GM19468 (cell line): ENCODE results near the gene ATP7B.
"Not testable (repeated sequence)": the region's sequence is repeated elsewhere in the genome, so short reads cannot be mapped to it uniquely, and the experiment has no call there.

Source experiments
- ATAC-seq: cut with Tn5 transposase; IDR thresholded peaks from one replicate; pipeline ENCODE4 v1.9.1; 2021; ENCODE audit warnings: mild to moderate bottlenecking, moderate library complexity, moderate number of reproducible peaks; ENCODE audit not compliant: unreplicated experiment; ENCODE audit errors: extremely low read depth

ATP7B gene

DNA sequence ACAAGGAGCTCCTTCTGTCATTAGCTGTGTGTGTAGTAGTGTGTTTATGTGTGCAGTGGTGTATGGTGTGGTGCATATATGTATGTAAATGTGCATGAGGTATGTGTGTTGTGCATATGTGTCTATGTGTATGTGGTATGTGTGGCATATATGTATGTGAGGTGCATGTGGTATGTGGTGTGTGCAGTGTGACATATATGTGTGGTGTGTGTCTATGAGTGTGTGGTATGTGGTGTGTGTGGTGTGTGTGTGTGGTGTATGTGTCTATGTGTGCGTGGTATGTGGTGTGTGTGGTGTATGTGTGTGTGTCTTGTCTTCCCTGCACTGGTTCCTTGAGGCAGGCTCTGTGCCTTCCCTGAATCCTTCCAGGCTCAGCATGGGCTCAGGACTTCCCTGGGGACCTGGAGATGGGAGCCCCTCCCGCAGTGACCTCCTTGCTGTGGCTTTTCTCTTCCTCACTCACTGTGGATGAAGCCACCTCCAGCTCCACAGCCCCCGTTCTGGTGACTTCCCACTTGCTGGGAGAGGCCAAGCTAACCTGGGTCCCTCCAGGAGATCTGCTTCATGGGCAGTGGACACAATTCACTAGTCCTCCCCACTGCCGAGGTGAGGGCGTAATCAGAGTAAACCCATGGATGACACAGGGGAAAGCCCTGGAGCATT lies 85.3 kb downstream of the ATP7B start:
- ATAC-seq: no peak

DNA sequence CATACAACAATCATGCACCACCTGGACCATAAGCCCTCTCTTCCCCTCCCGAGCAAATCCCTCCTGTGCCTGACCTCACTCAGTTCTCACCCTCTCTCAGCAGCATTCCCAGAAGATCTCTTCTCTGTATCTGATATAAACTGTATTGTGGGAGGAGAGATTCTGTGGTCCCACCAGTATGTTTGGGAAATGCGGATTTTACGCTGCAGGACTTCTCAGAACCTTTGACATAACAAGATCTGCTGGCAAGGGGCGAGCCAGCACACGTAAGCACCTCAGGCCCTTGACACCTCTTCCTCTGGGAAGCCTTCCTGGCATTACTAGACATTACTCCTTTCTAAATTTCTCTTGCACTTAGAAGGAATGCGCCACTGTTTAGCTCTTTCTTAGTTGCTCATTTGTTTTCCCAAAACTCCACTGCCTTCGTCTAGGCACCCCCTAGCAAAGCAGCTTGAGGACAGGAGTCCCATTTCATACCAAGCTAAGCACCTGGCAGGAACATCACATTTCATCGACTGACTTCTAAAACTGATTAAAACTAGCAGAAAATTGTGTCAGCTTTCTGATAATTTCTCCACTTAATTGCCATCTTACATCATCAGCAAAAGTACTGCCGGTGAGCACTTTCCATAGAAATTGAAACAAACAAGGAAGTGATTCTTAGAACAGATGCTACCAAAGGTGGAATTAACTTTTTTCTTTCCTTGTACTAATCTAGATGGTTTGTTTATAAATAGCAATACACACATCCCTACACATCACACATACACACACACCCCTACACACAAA lies 86.3 kb downstream of the ATP7B start:
- no peak for ATAC-seq

DNA sequence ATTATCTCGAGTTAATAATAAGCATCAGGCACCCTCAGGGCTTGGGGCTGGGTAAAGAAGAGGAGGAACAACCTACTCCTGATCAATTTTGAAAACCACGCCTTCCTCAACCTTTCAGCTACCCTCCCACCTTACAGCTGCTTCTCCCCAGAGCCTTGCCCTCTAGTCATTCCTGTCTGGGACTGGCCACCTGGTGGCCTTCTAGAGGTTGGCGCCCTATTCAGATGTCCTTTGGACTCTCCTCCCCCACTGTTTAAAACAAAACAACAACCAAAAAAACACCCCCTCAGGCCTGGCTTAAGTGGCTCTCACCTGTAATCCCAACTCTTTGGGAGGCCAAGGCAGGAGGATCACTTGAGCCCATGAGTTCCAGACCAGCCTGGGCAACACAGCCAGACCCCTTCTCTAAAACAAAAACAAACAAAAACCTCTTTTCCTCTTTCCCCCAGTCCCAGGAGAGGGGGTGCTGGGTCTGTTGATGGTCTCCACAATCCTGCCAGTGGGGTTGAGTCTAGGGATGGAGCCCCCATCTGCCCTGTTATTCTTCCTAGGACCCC lies 87.2 kb downstream of the ATP7B start:
- ATAC-seq: no peak

DNA sequence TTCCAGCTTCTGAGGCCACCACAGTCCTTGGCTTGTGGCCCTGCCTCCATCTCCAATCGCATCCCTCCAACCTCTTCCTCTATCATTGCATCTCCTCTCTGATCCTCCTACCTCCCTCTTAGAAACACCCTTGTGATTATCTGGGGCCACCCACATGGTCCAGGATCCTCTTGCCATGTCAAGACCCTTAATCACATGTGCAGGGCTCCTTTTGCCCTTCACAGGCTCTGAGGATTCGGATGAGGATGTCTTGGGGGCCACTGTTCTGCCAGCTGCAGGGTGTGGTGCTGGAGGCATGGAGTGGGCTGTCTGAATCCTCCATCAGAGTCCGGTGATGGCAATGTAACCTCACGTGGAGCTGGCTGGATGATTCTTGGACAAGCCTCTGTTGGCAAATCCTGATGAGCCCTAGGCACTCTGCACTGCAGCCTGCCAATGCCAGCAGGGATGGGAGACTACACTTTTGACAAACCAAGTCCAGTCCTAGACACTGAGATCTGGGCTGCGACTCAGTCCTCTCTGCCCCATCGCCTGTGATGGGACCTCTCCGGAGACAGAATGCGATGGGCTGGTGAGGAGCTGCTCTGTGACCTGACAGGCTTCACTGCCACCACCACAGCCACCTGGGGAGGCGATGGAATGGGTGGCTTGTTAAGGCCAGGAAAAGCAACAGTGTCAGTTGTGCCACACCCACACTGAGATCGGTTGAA lies 88.3 kb downstream of the ATP7B start:
- ATAC-seq: no peak

DNA sequence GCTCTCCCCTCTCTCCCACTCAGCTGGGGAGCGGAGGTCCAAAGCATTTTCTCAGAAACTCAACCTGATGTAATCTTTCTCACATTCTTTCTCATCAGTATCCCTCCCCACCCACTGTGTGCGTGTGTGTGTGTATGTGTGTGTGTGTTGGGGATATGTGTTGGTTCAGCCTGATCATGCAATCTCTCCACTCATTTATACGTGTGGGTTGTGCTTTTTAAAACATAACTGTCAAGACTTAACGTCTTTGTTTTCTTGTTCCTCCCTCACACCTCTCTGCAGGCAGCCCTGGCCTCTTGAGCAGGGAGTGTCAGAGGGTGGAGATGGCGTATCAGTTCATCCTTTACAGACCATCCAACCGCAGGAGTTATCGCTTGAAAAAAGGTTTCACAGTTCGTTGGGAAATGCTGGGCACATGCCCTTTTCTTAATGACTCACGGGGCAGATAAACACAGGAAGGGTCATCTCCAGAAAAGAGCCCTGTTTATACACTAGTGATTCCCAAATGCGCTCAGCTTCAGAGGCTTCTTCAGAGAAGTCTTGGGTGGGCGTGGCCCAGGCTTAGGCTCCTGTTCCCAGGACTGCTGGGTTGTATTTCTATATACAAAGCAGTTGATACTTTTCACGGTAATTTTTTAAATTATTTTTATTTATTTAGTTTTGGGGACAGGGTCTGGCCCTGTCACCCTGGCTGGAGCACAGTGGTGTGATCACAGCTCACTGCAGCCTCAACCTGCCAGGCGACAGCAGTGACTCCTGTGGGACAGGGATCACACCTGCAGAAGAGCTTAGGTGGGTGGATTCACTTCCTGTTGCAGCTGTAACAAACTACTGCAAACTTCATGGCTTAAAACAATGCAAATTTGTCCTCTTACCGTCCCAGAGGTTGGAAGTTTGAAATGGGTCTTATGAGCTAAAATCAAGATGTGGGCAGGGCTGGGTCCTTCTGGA lies 89.2 kb downstream of the ATP7B start:
- no peak for ATAC-seq

DNA sequence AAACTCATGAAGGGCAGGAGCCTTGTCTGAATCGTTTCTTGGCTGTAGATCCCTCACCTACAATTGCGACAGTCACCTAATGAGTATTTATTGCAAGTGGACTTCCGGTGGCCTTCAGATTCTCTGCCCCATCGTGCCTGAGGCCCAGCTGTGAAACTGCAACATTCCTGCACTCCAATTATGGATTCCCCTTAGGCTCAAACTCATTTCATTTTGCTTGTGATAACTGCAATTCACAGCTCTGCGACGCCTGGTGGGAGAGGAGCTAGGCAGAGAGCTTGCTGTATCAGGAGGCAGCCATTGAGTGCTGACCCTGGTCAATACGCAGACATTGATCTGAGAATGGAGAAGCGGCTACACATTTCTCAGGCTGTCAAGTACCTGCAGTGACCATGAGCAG lies 90.5 kb downstream of the ATP7B start:
- ATAC-seq: no peak

DNA sequence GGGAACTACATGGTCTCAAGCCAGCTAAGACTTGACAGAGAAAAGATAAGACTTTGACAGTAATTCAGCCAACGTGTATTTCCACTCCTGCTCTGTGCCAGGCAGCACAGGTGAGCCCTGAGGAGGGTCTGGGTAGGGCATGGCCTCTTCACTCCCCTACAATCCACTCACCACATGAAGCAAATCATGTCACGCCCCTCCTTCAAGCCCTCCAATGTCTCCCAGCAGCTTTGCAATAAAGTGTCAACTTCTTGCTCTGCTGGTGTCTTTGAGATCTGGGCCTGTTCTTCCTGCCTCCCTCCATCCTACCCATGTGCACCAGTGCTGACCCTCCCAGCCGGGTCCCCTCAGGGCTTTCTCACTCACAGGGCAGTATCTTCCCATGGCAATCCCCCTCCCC lies 91.0 kb downstream of the ATP7B start:
- ATAC-seq: no peak

DNA sequence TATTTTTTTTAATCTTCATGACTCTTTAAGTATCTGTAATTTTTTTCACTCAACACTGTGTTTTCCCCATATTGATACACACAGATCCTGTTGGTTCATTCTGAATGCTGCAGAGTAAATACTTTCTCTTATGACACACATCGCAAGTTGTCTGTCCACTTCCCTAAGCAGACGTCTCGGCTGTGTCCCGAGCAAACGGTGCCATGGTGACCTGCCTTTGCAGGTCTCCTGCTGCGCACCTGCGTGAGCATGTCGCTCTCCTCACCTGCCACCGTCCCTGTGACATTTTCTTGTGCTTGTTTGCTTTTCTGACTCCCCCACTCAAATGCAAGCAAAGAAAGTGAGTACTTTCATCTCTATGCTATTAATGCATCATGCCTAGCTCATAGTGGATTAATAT lies 91.7 kb downstream of the ATP7B start:
- ATAC-seq: no peak

DNA sequence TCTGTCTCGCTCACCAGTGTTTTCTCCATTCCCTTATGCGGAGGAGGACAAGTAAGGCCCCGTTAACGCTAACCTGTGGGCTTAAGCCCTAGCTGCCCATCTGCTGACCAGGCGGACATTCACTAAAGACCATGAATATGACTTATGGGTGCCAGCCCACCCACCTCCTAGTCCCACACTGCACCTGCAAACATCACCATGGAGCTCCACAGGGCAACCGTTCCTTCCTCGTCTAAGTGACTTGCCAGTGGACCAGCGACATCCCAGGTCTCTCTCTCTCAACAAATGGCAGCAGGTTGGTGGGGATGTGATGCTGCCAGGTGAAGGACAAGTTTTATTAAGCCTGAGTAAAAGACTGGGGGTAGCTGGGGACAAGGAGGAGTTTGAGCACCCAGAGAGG lies 94.3 kb downstream of the ATP7B start:
- ATAC-seq: no peak

DNA sequence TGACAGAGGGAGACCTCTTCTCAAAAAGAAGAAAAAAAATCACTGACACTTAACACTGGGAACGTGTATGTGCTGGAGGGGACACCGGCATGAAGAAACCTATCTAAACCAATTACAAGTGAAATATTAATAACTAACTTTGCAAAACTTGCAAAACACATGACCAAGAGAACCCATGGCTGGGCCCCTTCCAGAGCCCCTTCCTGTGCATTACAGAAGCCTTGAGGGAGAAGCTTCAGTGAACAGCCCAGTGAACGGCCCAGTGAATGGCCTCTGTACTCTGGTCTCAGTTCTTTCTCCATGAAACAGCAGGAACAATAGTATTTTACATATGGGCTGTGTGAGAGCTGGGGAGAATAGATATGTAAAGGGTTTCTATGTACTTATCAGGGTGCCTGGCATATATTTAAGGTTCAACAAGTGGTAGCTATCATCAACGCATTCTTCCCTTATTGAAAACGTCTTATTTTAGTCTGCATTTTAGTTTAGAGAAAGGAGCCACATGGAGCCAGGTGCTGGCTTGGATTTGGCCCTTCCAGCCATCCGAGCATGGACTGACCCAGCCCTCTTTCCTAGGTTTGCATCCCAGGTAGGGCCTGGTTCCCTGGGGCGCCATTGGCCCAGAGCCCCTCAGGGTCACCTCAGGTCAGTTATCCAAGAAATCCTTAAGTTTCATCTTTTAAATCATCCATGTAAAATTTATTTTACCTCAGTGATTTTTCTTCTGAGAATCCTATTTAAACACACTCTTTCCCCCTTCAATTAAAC lies 95.0 kb downstream of the ATP7B start:
- ATAC-seq: no peak

DNA sequence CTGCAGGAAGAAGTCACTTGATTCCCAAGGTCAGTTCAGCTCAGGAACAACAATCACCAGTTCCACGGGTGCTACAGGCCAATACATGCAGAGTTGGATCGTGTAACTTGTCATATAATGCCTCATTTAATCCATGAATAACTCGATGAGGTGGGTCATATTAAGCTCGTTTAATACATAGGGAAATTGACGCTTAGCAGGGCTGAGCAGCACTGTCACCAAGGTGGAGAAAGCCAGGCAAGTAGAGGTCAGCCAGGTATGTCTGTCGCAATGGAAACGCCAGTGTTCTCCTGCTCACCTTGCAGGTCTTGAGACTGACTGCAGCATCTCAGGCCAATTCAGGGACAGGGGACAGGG lies 97.1 kb downstream of the ATP7B start:
- no peak for ATAC-seq

DNA sequence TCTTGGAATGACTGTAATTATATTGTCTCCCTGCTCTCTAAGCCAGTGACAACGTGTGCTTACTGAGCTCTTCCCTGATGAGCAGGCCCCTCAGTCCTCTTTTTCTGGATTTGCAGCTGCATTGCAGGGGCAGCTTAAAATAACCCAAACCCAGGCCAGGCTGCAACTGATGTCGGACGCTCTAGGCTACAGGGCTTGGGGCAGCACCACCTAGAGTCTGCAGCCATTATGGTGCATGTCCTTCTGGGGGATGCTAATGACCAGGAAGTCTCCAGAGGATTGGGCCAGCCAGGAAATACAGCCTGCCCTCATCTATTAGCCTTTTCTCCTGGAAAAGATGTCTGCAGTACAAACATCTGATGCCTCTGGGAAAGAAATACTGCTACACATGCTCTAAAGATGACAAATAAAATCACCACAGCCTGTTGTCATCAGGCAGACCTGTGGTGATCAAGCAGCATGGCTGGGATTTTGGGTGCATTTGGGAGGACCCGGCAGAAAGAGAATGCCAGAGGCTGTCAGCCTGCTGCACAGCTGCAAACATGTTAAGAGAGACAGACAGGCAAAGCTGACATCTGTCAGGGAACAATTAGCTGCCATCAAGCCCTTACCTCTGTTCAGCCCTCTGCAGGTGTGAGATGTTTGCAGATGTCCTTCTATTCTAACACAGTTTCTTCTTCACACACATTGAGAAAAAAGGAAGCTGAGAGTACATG lies 97.7 kb downstream of the ATP7B start:
- no peak for ATAC-seq

DNA sequence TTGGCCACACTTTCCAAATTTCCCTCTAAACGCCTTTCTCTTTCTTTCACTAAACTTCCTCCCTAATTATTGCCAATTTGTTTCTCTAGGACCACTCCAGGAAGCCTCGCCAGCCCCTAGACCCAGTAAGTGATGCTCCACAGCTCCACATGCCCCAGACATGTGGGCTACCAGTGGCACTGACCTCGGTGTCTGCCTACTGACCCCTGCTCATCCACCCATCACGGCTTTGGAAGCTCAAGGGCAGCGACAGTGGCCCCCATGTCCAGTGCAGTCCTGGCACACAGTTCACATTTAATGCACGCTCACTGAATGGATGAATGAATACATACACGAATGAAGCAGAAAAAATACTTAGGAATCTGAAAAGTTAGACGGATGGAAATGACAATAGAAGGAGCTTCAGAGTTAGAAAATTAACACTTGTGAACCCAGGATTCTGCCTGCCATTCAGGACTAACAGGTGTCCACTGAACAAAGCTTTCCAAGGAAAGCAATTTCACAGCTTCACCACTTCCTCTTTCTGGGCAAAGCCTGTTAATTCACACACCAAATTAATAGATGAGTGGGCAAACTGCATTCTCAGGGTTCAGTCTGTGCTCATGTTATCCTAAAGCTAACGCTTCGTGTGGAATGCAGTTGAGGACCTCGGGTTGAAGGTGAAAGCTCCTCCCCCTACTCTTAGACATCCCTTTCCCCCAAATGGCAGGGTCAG lies 98.6 kb downstream of the ATP7B start:
- no peak for ATAC-seq

DNA sequence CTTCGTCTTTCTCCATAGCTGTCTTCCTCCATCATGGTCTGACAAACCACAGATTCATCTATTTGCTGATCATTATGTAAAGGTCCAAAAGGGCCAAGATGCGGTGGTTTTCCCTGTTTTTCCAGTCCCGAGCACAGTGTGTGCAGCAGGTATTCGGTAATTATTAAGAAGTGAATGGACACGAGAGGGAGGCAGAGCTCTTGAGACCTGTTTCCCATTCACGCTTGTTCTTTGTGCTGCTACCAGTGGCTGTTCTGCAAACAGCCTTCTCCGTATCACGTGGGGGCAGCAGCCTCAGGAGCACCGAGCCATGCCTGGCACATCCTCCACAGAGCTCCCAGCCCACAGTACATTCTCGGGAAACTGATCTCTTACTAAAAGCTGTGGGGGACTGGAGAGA lies 99.2 kb downstream of the ATP7B start:
- ATAC-seq: no peak

DNA sequence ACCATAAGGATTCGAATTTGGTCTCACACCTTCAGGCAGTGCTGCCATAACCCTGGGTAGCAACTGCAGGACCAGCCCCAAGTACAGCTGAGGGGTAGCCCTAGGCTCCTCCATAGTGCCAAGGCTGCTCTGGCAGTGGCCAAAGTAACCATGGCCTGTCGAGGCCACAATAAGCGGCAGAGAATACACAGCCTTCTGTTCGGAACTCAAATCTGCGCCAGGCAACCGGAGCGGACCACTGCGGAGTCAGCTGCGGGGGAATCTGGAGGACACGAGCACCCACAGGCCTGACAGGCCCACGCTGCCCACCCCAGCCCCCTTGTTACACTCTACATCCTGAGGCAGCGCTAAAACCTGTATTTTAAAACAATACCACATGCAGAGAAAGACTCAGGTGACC lies 100.7 kb downstream of the ATP7B start:
- ATAC-seq: no peak

DNA sequence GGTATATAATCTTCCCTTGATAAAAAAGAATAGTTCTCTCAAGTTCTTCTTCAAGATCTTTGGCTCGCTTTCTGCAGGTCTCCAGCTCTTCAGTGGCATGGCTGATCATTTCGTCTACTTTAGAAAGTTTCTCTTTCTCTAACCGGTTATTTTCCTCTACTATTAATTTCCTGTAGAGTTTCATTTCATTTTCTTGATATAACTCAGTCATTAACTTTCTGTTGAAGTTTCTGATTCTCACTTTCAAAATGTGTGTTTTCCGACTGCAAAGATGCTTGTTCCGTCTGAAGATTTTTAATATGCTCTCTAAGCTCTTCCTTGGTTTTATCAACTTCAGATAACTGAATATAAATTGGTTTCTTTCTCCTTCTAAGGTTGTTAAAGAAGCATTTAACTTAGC lies 102.0 kb downstream of the ATP7B start:
- ATAC-seq: not testable (repeated sequence)

DNA sequence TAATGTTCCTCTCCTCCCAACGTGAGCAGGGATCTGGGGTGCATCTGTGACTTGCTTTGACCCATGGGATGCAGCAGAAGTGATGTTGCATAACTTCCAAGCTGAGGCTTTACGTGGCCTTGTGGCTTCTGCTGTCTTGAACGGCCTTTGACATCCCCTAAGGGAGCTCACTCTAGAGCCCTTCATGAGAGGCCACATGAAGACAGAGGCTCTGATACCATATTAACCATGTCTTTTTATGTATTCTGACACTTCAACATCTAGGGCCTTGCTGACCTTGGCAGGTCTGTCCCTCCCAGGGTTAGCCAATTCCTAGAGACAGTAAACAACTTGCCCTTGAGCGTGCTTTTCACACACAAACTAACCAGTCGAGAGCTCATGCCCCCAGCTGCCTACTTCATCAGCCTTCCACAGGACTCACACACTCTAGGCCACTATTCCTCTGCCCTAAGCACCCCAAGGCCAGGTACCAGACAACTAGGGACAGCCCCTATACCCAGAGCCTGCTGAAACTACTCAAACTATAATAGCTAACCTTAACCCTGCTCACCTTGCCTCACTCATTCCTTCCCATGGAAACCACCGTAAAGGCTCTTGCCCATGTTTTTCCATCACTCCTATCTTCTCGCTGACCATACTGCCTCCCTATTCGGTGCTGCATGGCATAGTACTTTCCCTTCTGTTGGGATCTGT lies 104.1 kb downstream of the ATP7B start:
- ATAC-seq: no peak

DNA sequence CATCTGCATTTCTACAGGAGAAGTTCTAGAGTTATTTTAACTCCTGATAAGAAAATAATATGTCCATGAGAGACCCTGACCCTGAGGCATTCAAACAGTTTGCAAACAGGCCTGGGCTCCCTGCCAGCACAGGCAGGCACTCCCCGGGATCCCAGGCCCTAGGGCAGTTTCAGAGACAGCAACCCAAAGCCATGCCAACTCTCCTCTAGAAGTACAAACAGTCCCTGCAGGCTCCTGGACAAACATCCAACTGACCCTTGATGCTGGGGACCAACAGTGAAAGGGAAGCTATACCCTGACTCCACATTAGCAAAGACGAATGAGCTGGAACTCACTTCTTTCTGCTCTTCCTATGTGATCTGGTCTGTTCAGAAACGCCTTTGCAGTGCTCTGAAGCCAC lies 104.7 kb downstream of the ATP7B start:
- ATAC-seq: no peak
